Mesenchymal stem cell (in vitro differentiated cells and primary cell): ENCODE results near the gene C1R.

Experiments used
- DNase-seq: peaks from one replicate; pipeline ENCODE4 v3.0.0-alpha.2; 2013
- H2AFZ ChIP-seq: one replicate; pipeline ENCODE4 v1.6.1; 2013; ENCODE audit warnings: low read depth, mild to moderate bottlenecking, control low read depth, inconsistent platforms, low read length, moderate library complexity
- H2AK5ac ChIP-seq: 2 replicates; pipeline ENCODE4 v1.6.1; 2013; ENCODE audit warnings: low read length, moderate library complexity, mild to moderate bottlenecking, inconsistent platforms; ENCODE audit not compliant: severe bottlenecking
- H2BK120ac ChIP-seq: one replicate; pipeline ENCODE4 v1.6.1; 2013; ENCODE audit warnings: low read depth, mild to moderate bottlenecking, inconsistent platforms, low read length, moderate library complexity
- H2BK12ac ChIP-seq, 2 experiments: one replicate each; pipeline ENCODE4 v1.6.1; 2013; ENCODE audit warnings: inconsistent platforms in 2 of 2, low read length in 2 of 2, mild to moderate bottlenecking in 2 of 2, moderate library complexity in 2 of 2, control low read depth in 1 of 2
- H2BK15ac ChIP-seq: one replicate; pipeline ENCODE4 v1.6.1; 2013; ENCODE audit warnings: mild to moderate bottlenecking, low read depth, inconsistent platforms; ENCODE audit not compliant: poor library complexity, severe bottlenecking
- H2BK5ac ChIP-seq: 2 replicates; pipeline ENCODE4 v1.6.1; 2013; ENCODE audit warnings: low read depth, mild to moderate bottlenecking, low read length, control low read depth, inconsistent platforms; ENCODE audit not compliant: poor library complexity, severe bottlenecking
- H3K14ac ChIP-seq, 2 experiments: one replicate each; pipeline ENCODE4 v1.6.1; 2013; ENCODE audit warnings: inconsistent platforms in 2 of 2, low read length in 2 of 2, control low read depth in 1 of 2, mild to moderate bottlenecking in 1 of 2, moderate library complexity in 1 of 2
- H3K18ac ChIP-seq, 2 experiments: one replicate each; pipeline ENCODE4 v1.6.1; 2013; ENCODE audit warnings: inconsistent platforms in 2 of 2, low read length in 2 of 2, control low read depth in 1 of 2, low read depth in 1 of 2, mild to moderate bottlenecking in 1 of 2
- H3K23ac ChIP-seq, 2 experiments: one replicate each; pipeline ENCODE4 v1.6.1; 2013; ENCODE audit warnings: inconsistent platforms in 2 of 2, low read length in 2 of 2, mild to moderate bottlenecking in 2 of 2, moderate library complexity in 2 of 2, control low read depth in 1 of 2
- H3K27ac ChIP-seq: 2 replicates; pipeline ENCODE4 v1.5.1; 2013; ENCODE audit warnings: mild to moderate bottlenecking, moderate library complexity, low read length, control low read depth, inconsistent platforms; ENCODE audit not compliant: poor library complexity, severe bottlenecking
- H3K27me3 ChIP-seq, 2 experiments: 2 replicates each; pipeline versions ENCODE4 v1.6.1 to v1.7.0; 2013; ENCODE audit warnings: low read length in 2 of 2, mild to moderate bottlenecking in 2 of 2, moderate library complexity in 2 of 2, control low read depth in 1 of 2, inconsistent platforms in 1 of 2; ENCODE audit not compliant: control insufficient read depth in 1 of 2, insufficient read depth in 1 of 2
- H3K36me3 ChIP-seq, 2 experiments: 2 replicates each; pipeline versions ENCODE4 v1.6.1 to v1.7.0; 2013; ENCODE audit warnings: low read length in 2 of 2, control low read depth in 1 of 2, inconsistent platforms in 1 of 2, low read depth in 1 of 2, mild to moderate bottlenecking in 1 of 2; ENCODE audit not compliant: insufficient read depth in 2 of 2, control insufficient read depth in 1 of 2
- H3K4ac ChIP-seq, 2 experiments: one replicate each; pipeline ENCODE4 v1.6.1; 2013; ENCODE audit warnings: inconsistent platforms in 2 of 2, low read length in 2 of 2, mild to moderate bottlenecking in 2 of 2, moderate library complexity in 2 of 2, control low read depth in 1 of 2, low read depth in 1 of 2
- H3K4me1 ChIP-seq: 2 replicates; pipeline ENCODE4 v1.6.1; 2013; ENCODE audit warnings: low read depth, low read length, control low read depth; ENCODE audit not compliant: control insufficient read depth, insufficient read depth
- H3K4me2 ChIP-seq: 2 replicates; pipeline ENCODE4 v1.6.1; 2013; ENCODE audit warnings: low read length, mild to moderate bottlenecking, inconsistent platforms; ENCODE audit not compliant: poor library complexity, severe bottlenecking
- H3K4me3 ChIP-seq, 2 experiments: 2 replicates each; pipeline versions ENCODE4 v1.5.1 to v1.7.0; 2013; ENCODE audit warnings: low read length in 2 of 2, mild to moderate bottlenecking in 2 of 2, control low read depth in 1 of 2, low read depth in 1 of 2; ENCODE audit not compliant: insufficient read depth in 1 of 2
- H3K79me1 ChIP-seq: replicated peaks from 2 replicates; pipeline ENCODE4 v1.6.1; 2013; ENCODE audit warnings: mild to moderate bottlenecking, control low read depth, low read length, inconsistent platforms; ENCODE audit not compliant: poor library complexity, severe bottlenecking
- H3K9ac ChIP-seq: 2 replicates; pipeline ENCODE4 v1.7.0; 2013; ENCODE audit warnings: mild to moderate bottlenecking, low read length, moderate library complexity
- H3K9me3 ChIP-seq: 2 replicates; pipeline ENCODE4 v1.7.0; 2013; ENCODE audit warnings: mild to moderate bottlenecking, low read length; ENCODE audit not compliant: control insufficient read depth
- H4K8ac ChIP-seq: one replicate; pipeline ENCODE4 v1.6.1; 2013; ENCODE audit warnings: inconsistent platforms, mild to moderate bottlenecking, low read length, moderate library complexity
- H4K91ac ChIP-seq: one replicate; pipeline ENCODE4 v1.6.1; 2013; ENCODE audit warnings: mild to moderate bottlenecking, low read length, inconsistent platforms
- WGBS: methylation state at CpG from one replicate; pipeline ENCODE4 v1.1.7; 2013; ENCODE audit warnings: mixed read lengths; 5-methylcytosine and 5-hydroxymethylcytosine counted together

Gene C1R

GRCh38 chr12:7118881-7119280 lies 26.6 kb upstream of the C1R start:
- H3K36me3 ChIP-seq = peaks cover 44 to 60% of the 10 kb centered on the region in 2 experiments
- WGBS = 83% methylated on average over 3 of the region's 3 CpGs
- no peak overlapping the region for H3K9ac ChIP-seq

GRCh38 chr12:7117670-7118069 lies 25.4 kb upstream of the C1R start:
- Histone ChIP-seq H3K9me3 (no peaks in the 10 kb centered on the region), H3K79me1 (no peaks in the 10 kb centered on the region), H2BK12ac (no peak overlapping the region), H4K91ac (no peak overlapping the region), H2BK120ac (no peak overlapping the region), H3K18ac (no peak overlapping the region), H3K4ac (no peak overlapping the region), H3K4me1 (no peaks in the 10 kb centered on the region), H2BK15ac (no peak overlapping the region), H3K9ac (no peak overlapping the region), H3K4me3 (no peak overlapping the region), H2BK5ac (no peak overlapping the region), H2AFZ (no peak overlapping the region), H3K27me3 (no peaks in the 10 kb centered on the region), H3K27ac (no peak overlapping the region), H2AK5ac (no peak overlapping the region), H4K8ac (no peak overlapping the region), H3K36me3 (peaks cover 48 to 60% of the 10 kb centered on the region in 2 experiments), H3K14ac (no peak overlapping the region), H3K23ac (no peak overlapping the region), H3K4me2 (no peak overlapping the region)
- no peak for DNase-seq
- WGBS = 81% methylated on average over 3 of the region's 3 CpGs

More at GRCh38 chr12:7118881-7119280, 26.6 kb upstream of the C1R start:
- Histone ChIP-seq H3K9me3 (no peaks in the 10 kb centered on the region), H2AK5ac (no peak overlapping the region), H3K4ac (no peak overlapping the region), H2AFZ (no peak overlapping the region), H3K4me1 (peaks cover 2% of the 10 kb centered on the region), H4K91ac (no peak overlapping the region), H3K79me1 (no peaks in the 10 kb centered on the region), H2BK15ac (no peak overlapping the region), H3K4me2 (no peak overlapping the region), H2BK120ac (no peak overlapping the region), H2BK5ac (no peak overlapping the region), H3K27me3 (no peaks in the 10 kb centered on the region), H3K27ac (no peak overlapping the region), H3K23ac (no peak overlapping the region), H3K18ac (no peak overlapping the region), H3K14ac (no peak overlapping the region), H3K4me3 (no peak overlapping the region), H4K8ac (no peak overlapping the region), H2BK12ac (no peak overlapping the region)
- no peak for DNase-seq

DNA sequence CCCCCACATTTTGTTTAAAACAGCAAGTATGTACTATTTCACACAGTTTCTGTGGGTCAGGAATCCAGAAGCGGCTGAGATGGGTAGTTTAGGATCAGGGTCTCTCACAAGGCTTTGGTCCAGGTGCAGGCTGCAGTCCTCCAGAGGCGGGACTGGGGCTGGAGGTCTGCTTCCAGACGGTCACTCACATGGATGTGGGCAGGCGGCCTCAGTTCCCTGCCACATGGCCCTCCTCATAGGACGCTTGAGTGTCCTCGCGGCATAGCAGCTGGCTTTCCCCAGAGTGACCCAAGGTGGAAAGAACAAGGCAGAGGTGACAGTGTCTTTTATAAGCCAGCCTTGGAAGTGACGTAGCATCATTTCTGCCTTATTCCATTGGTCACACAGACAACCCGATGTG lies 24.7 kb upstream of the C1R start:
- Histone ChIP-seq H3K27ac (no peak overlapping the region), H2BK15ac (no peak overlapping the region), H4K91ac (no peak overlapping the region), H2BK12ac (no peak overlapping the region), H2BK120ac (no peak overlapping the region), H3K4me2 (no peak overlapping the region), H3K4me3 (no peak overlapping the region), H3K18ac (no peak overlapping the region), H3K9ac (no peak overlapping the region), H2AK5ac (no peak overlapping the region), H3K27me3 (no peaks in the 10 kb centered on the region), H2AFZ (no peak overlapping the region), H3K23ac (no peak overlapping the region), H3K4ac (no peak overlapping the region), H3K36me3 (peaks cover 48 to 60% of the 10 kb centered on the region in 2 experiments), H3K79me1 (no peaks in the 10 kb centered on the region), H4K8ac (no peak overlapping the region), H3K4me1 (no peaks in the 10 kb centered on the region), H2BK5ac (no peak overlapping the region), H3K9me3 (no peaks in the 10 kb centered on the region), H3K14ac (no peak overlapping the region)
- 93% methylated on average over 9 of the region's 9 CpGs for WGBS
- no peak for DNase-seq

DNA sequence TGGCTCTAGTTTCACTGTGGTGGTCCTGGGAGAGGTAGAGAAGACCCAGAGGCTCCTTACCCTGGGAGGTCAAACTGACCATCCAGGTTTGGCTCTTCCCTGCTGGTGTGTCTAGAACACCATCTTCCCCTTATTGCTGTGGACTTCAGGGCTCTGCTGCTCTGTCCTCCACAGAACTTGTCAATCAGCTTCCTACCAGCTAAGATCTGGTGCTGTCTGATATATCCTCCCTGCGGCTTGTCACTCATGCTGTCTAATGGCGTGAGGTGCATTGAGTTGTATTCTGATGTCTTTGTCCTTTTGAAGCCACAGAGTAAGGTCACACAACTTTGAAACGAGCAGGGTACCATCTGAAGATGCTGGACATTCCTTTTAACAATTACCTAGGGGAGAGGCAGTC lies 24.0 kb upstream of the C1R start:
- no peak overlapping the region for H3K27ac ChIP-seq
- H2BK12ac ChIP-seq = no peak overlapping the region
- 82% methylated on average over 3 of the region's 3 CpGs for WGBS
- H2AK5ac ChIP-seq = no peak overlapping the region
- H4K91ac ChIP-seq = no peak overlapping the region
- no peak overlapping the region for H3K4ac ChIP-seq
- H3K4me3 ChIP-seq = no peak overlapping the region
- no peak overlapping the region for H3K23ac ChIP-seq
- DNase-seq = no peak
- H2BK5ac ChIP-seq = no peak overlapping the region
- no peaks in the 10 kb centered on the region for H3K27me3 ChIP-seq
- no peak overlapping the region for H3K14ac ChIP-seq
- no peak overlapping the region for H2BK15ac ChIP-seq
- no peaks in the 10 kb centered on the region for H3K4me1 ChIP-seq
- H3K9ac ChIP-seq = peak overlapping the region; percentile 7
- peaks cover 44 to 57% of the 10 kb centered on the region in 2 experiments for H3K36me3 ChIP-seq
- no peak overlapping the region for H2AFZ ChIP-seq
- H3K4me2 ChIP-seq = no peak overlapping the region
- no peaks in the 10 kb centered on the region for H3K9me3 ChIP-seq
- H4K8ac ChIP-seq = no peak overlapping the region
- H2BK120ac ChIP-seq = no peak overlapping the region
- no peak overlapping the region for H3K18ac ChIP-seq
- H3K79me1 ChIP-seq = no peaks in the 10 kb centered on the region
